Motor neuron (in vitro differentiated cells): Measurements from ENCODE around the gene CLIC3. TPM values are rescaled to one million over a fixed set of nuclear protein-coding genes. Genes with fewer than 3 reads are reported as not detected.
"Not testable (repeated sequence)": the region's sequence is repeated elsewhere in the genome, so short reads cannot be mapped to it uniquely, and the experiment has no call there.

Source experiments
- ATAC-seq, 8 experiments: fragments of 200-7000 bp; cut with Tn5 transposase; replicated peaks in 6 of 8; 2 replicates each; pipeline ENCODE4 v1.8.0; 2021; ENCODE audit warnings: mild to moderate bottlenecking in 8 of 8, moderate library complexity in 8 of 8
- H3K27ac ChIP-seq, 2 donors: fragments of 250-450 bp; sonication (Bioruptor Pico); 2 replicates each; pipeline ENCODE4 v1.9.0; 2021; ENCODE audit warnings: antibody characterized with exemption in 2 of 2, mild to moderate bottlenecking in 2 of 2, moderate library complexity in 1 of 2
- H3K4me1 ChIP-seq, 2 donors: fragments of 250-450 bp; sonication (Bioruptor Pico); replicated peaks in 1 of 2; 2 replicates each; pipeline ENCODE4 v1.6.1; 2021; ENCODE audit warnings: antibody characterized with exemption in 2 of 2, mild to moderate bottlenecking in 2 of 2, moderate library complexity in 1 of 2
- H3K4me3 ChIP-seq, 5 donors: fragments of 250-450 bp; sonication (Bioruptor Pico); 2 replicates each; pipeline ENCODE4 v1.9.0; 2021; ENCODE audit warnings: antibody characterized with exemption in 5 of 5, mild to moderate bottlenecking in 5 of 5, moderate library complexity in 4 of 5
- WGBS, 10 experiments: fragments of 450-650 bp; shearing (Covaris generic); methylation state at CpG; one replicate each; pipeline ENCODE4 v1.0.0; 2022; 5-methylcytosine and 5-hydroxymethylcytosine counted together
- in situ Hi-C, 9 experiments: fragments of 400-800 bp; cut with MboI; loops; one replicate each; pipeline ENCODE4 v1.15.0; 2021; ENCODE audit warnings: low sequenced_read_pairs in 9 of 9, low pct_unique_long_range_greater_than_20kb in 2 of 9; ENCODE audit not compliant: unreplicated experiment in 9 of 9
- total RNA-seq, 8 experiments: library from RNA; unstranded; fragments of 300-600 nt; gene quantifications; 2 replicates each; pipeline versions ENCODE4 v1.2.3 to v1.2.4, GENCODE V29; 2022

Gene CLIC3
- total RNA-seq, 8 experiments from 2014 or later: 0.29 to 8.3 (median 0.47) TPM; not detected in 4

- no peak overlapping the region for H3K4me3 ChIP-seq
- 93% methylated on average over 3 of the region's 67 CpGs; no CpG with 5 or more reads in 9 of the 10 experiments for WGBS, 10 experiments
- H3K27ac ChIP-seq: no peak overlapping the region
- peak in 2 of 8 experiments; percentile 30 to 34 for ATAC-seq
- in situ Hi-C loops: no loop called here
- H3K4me1 ChIP-seq: no peaks in the 10 kb centered on the region
Measured at GRCh38 chr9:137012694-137013570, 16.6 kb upstream of the CLIC3 start.

- ATAC-seq: no peak
- H3K27ac ChIP-seq: no peak overlapping the region
- no peak overlapping the region for H3K4me3 ChIP-seq
- WGBS, 10 experiments: 0 to 100% (median 93%) methylated on average over 1 to 17 of the region's 39 CpGs; no CpG with 5 or more reads in 7 of the 10 experiments
- no peaks in the 10 kb centered on the region for H3K4me1 ChIP-seq
- in situ Hi-C loops: no loop called here
Measured at GRCh38 chr9:137011907-137012675, 15.7 kb upstream of the CLIC3 start.

DNA sequence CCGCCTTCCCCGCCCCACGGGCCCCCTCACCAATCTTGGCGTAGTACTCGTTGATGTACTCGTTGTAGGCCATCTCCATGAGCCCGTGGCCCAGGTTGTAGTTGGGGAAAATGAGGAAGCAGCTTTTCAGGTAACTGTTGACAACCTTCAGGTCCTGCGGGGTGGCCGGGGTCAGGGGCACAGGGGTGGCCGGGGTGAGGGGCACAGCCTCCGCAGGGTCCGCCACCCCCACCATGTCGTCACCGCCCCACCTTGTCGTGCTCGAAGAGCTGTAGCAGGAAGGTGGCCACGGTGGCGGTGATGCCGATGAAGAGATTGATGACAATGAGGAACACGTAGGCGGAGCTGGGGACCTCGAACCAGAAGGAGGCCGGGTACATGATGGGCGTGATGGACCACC, 14.8 kb upstream of the CLIC3 start:
- WGBS, 10 experiments: no CpG with 5 or more reads among the region's 24 CpGs
- ATAC-seq: no peak
- no peak overlapping the region for H3K27ac ChIP-seq
- in situ Hi-C loops: no loop called here
- H3K4me1 ChIP-seq: no peaks in the 10 kb centered on the region
- no peak overlapping the region for H3K4me3 ChIP-seq

DNA sequence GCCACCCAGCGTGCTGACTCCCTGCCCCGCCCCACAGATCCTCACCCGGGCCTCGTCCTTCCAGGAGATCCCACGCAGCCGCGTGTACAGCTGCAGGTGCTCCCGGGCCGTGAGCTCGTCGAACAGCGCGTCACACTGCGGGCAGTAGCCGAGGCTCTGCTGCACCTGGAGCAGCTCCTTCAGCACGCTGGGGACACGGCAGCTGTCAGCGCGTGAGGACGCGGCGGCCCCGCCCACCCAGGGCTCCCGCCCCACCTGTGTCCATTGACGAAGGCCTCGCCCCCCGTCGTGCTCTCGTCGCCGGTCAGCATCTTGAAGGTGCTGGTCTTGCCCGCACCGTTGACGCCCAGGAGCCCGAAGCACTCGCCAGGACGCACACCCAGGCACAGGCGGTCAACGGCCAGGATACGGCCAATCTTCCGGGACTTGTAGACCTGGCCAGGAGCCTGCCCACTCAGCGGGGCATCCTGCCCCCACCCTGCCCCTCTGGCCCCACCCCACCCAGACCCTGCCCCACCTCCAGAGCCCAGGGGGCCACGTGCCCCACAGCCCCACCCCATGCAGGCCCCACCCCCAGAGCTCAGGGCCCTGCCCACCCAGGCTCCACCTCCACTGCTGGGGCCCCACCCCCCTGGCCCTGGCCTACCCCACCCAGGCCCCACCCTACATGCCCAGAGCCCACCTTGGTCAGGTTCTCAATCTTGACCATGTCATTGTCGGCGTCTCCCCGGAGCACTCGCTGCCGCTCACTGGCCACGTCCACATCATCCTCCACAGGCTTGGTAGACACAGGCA, 13.8 kb upstream of the CLIC3 start:
- ATAC-seq: no peak
- in situ Hi-C loops: no loop called here
- Histone ChIP-seq H3K4me1 (no peaks in the 10 kb centered on the region), H3K27ac (no peak overlapping the region), H3K4me3 (no peak overlapping the region)
- 60% methylated on average over 1 of the region's 49 CpGs; no CpG with 5 or more reads in 9 of the 10 experiments for WGBS, 10 experiments

DNA sequence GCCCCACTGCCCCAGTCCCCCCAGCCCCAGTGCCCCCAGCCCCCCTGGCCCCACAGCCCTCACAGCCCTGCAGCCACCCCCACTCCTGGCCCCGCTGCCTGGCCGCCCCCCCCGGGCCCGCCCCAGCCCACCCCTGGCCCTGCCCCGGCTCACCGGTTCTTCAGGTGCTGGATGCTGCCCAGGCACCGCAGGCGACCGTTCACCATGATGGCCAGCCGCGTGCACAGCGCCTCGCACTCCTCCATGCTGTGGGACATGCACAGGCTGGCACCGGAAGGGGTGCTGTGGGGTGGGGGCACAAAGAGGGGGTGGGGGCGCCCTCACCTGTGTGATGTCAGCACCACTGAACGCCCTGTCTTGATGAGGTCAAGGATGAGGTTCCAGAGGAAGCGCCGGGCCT, 12.8 kb upstream of the CLIC3 start:
- H3K4me1 ChIP-seq: no peaks in the 10 kb centered on the region
- WGBS, 10 experiments: no CpG with 5 or more reads among the region's 18 CpGs
- in situ Hi-C loops: no loop called here
- no peak for ATAC-seq
- no peak overlapping the region for H3K27ac ChIP-seq
- no peak overlapping the region for H3K4me3 ChIP-seq

- Histone ChIP-seq H3K4me1 (no peaks in the 10 kb centered on the region), H3K4me3 (no peak overlapping the region), H3K27ac (no peak overlapping the region)
- in situ Hi-C loops: no loop called here
- 100% methylated on average over 2 of the region's 22 CpGs; no CpG with 5 or more reads in 9 of the 10 experiments for WGBS, 10 experiments
- ATAC-seq: peak in 1 of 8 experiments; percentile 5
Measured at GRCh38 chr9:137008312-137008711, 11.9 kb upstream of the CLIC3 start.

GRCh38 chr9:137007816-137008270, 11.5 kb upstream of the CLIC3 start:
- Histone ChIP-seq H3K27ac (no peak overlapping the region), H3K4me1 (no peaks in the 10 kb centered on the region), H3K4me3 (no peak overlapping the region)
- no CpG with 5 or more reads among the region's 13 CpGs for WGBS, 10 experiments
- ATAC-seq: peak in 4 of 8 experiments; percentile 5 to 22 (median 16)
- in situ Hi-C loops: no loop called here

- in situ Hi-C loops: no loop called here
- WGBS, 10 experiments: 90% methylated on average over 2 of the region's 30 CpGs; no CpG with 5 or more reads in 9 of the 10 experiments
Measured at GRCh38 chr9:137007108-137007815, 10.9 kb upstream of the CLIC3 start.

DNA sequence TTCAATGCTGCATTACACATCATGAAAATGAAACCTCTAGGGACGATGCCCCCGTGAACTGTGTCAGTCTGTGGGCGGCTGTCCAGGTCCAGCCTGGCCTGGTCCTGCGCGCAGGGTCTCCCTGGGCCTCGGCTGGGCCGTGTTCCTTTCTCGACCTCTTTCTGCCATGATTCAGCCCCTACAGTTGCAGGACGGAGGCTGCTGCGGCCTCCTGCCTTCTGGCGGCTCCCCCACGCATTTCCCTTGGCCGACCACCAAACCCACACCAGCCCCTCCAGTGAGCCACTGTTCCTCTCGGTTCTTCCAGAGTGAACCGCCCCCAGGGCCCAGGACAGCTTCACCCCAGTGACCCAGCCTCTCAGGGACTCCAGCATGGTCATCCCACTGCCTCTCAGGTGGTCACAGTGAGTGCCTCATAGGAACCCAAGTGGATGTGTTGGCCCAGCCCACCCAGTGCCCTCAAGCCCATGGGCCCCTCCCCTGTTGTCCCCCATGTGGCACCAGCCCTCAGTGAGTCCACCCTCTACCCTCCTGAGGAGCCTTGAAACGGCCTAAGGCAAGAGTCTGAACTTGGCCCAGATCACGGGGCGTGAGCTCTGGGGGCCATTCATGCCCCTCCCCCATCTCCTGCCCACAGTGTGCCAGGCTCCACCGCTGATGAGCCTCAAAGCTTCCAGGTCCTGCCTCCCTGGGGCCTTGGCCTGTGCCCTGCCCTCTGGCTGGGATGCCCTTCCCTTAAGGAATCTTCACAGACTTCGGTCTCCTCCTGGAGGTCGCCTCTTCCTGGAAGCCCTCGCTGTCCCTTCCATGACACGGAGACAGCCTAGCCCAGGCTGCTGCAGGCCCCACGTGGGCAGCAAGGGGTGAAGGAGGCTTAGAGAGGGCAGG, 10.0 kb upstream of the CLIC3 start:
- Histone ChIP-seq H3K27ac (no peak overlapping the region), H3K4me3 (no peak overlapping the region), H3K4me1 (no peaks in the 10 kb centered on the region)
- in situ Hi-C loops: no loop called here
- WGBS, 10 experiments: 79 to 100% (median 90%) methylated on average over 1 to 7 of the region's 24 CpGs; no CpG with 5 or more reads in 5 of the 10 experiments
- ATAC-seq: peak in 1 of 8 experiments; percentile 4

More at GRCh38 chr9:137007108-137007815, 10.9 kb upstream of the CLIC3 start:
- Histone ChIP-seq H3K4me3 (no peak overlapping the region), H3K4me1 (no peaks in the 10 kb centered on the region), H3K27ac (no peak overlapping the region)
- peak in 6 of 8 experiments; percentile 8 to 48 (median 21) for ATAC-seq

GRCh38 chr9:137004285-137004684, 7.9 kb upstream of the CLIC3 start:
- 17% methylated on average over 6 of the region's 17 CpGs; no CpG with 5 or more reads in 9 of the 10 experiments for WGBS, 10 experiments
- H3K4me3 ChIP-seq: not testable (repeated sequence)

DNA sequence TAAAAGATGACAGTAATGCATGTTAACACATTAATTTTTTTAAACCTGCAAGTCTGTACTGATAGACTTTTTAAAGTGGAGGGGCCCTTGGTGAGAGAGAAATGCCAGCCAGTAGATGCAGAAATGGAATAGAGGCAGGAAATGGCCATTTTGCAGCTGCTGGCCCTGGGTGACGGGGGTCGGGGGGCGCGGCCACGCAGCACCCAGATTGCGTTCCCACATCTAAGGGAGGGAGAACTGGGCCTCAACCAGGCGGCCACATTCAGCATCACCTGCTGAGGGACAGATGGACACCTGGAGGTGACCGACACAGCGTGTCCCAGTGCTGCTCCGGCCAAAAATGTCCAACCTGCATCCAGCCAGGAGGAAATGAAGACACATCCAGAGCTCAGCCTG, 6.3 kb upstream of the CLIC3 start:
- in situ Hi-C loops: no loop called here

More at GRCh38 chr9:137004285-137004684, 7.9 kb upstream of the CLIC3 start:
- in situ Hi-C loops, H3K4me1 ChIP-seq, H3K27ac ChIP-seq, ATAC-seq: not testable (repeated sequence)

More for the DNA sequence above, 6.3 kb upstream of the CLIC3 start:
- no peak for ATAC-seq
- Histone ChIP-seq H3K4me3 (no peak overlapping the region), H3K4me1 (no peaks in the 10 kb centered on the region), H3K27ac (no peak overlapping the region)
- WGBS, 10 experiments: 66 to 90% (median 84%) methylated on average over 2 to 9 of the region's 10 CpGs; no CpG with 5 or more reads in 6 of the 10 experiments
